IPS-18c (cell line): ENCODE measurements around the gene COMMD1.
"Not testable (repeated sequence)": the region's sequence is repeated elsewhere in the genome, so short reads cannot be mapped to it uniquely, and the experiment has no call there.

ENCODE experiments used
- H3K4me3 ChIP-seq: 2 replicates; pipeline ENCODE4 v1.7.0; 2013; ENCODE audit warnings: low read depth, mild to moderate bottlenecking, low read length, moderate library complexity; ENCODE audit not compliant: insufficient read depth
- H3K9me3 ChIP-seq: one replicate; pipeline ENCODE4 v1.6.1; 2013; ENCODE audit warnings: mild to moderate bottlenecking, low read length, moderate library complexity; ENCODE audit not compliant: control insufficient read depth, insufficient read depth

COMMD1 gene

GRCh38 chr2:61951881-61952280 lies 46.4 kb downstream of the COMMD1 start:
- no peak overlapping the region for H3K4me3 ChIP-seq
- H3K9me3 ChIP-seq, result no peaks in the 10 kb centered on the region

- no peaks in the 10 kb centered on the region for H3K9me3 ChIP-seq
Measured at GRCh38 chr2:61952288-61952687, 46.8 kb downstream of the COMMD1 start.

GRCh38 chr2:61954856-61955255 lies 49.4 kb downstream of the COMMD1 start:
- not testable (repeated sequence) for H3K4me3 ChIP-seq, H3K9me3 ChIP-seq

More at GRCh38 chr2:61952288-61952687, 46.8 kb downstream of the COMMD1 start:
- H3K4me3 ChIP-seq, result no peak overlapping the region

- Histone ChIP-seq H3K4me3 (no peak overlapping the region), H3K9me3 (no peaks in the 10 kb centered on the region)
Measured at GRCh38 chr2:61959381-61960293, 54.2 kb downstream of the COMMD1 start.

GRCh38 chr2:61961231-61961901 lies 55.9 kb downstream of the COMMD1 start:
- H3K4me3 ChIP-seq, result no peak overlapping the region
- H3K9me3 ChIP-seq, result no peaks in the 10 kb centered on the region

GRCh38 chr2:61962095-61962984 lies 56.9 kb downstream of the COMMD1 start:
- H3K9me3 ChIP-seq, result no peaks in the 10 kb centered on the region
- no peak overlapping the region for H3K4me3 ChIP-seq

- no peak overlapping the region for H3K4me3 ChIP-seq
- H3K9me3 ChIP-seq, result no peaks in the 10 kb centered on the region
Measured at GRCh38 chr2:61966087-61966727, 60.7 kb downstream of the COMMD1 start.

- Histone ChIP-seq H3K4me3 (no peak overlapping the region), H3K9me3 (no peaks in the 10 kb centered on the region)
Measured at GRCh38 chr2:61967262-61967661, 61.8 kb downstream of the COMMD1 start.

GRCh38 chr2:61969376-61969775 lies 63.9 kb downstream of the COMMD1 start:
- no peak overlapping the region for H3K4me3 ChIP-seq
- no peaks in the 10 kb centered on the region for H3K9me3 ChIP-seq

GRCh38 chr2:61970807-61971556 lies 65.5 kb downstream of the COMMD1 start:
- H3K9me3 ChIP-seq, result no peaks in the 10 kb centered on the region
- no peak overlapping the region; the same call in 1 of the 2 replicates for H3K4me3 ChIP-seq

GRCh38 chr2:61978522-61978921 lies 73.0 kb downstream of the COMMD1 start:
- no peak overlapping the region for H3K4me3 ChIP-seq
- H3K9me3 ChIP-seq, result no peaks in the 10 kb centered on the region

- no peaks in the 10 kb centered on the region for H3K9me3 ChIP-seq
- H3K4me3 ChIP-seq, result no peak overlapping the region
Measured at GRCh38 chr2:61980758-61981157, 75.3 kb downstream of the COMMD1 start.

- H3K4me3 ChIP-seq, result no peak overlapping the region
- no peaks in the 10 kb centered on the region for H3K9me3 ChIP-seq
Measured at GRCh38 chr2:61984682-61985081, 79.2 kb downstream of the COMMD1 start.

- Histone ChIP-seq H3K9me3 (no peaks in the 10 kb centered on the region), H3K4me3 (no peak overlapping the region)
Measured at GRCh38 chr2:61988462-61989366, 83.2 kb downstream of the COMMD1 start.

GRCh38 chr2:61993422-61994024 lies 88.0 kb downstream of the COMMD1 start:
- no peak overlapping the region for H3K4me3 ChIP-seq

More at GRCh38 chr2:61993422-61994024, 88.0 kb downstream of the COMMD1 start:
- H3K9me3 ChIP-seq, result no peaks in the 10 kb centered on the region
